Right cardiac atrium (tissue), 5 donors: Measurements from ENCODE around the gene AHCYL1. TPM values are rescaled to one million over a fixed set of nuclear protein-coding genes. Genes with fewer than 3 reads are reported as not detected.

ENCODE experiments used
- ATAC-seq, 2 donors: fragments of 200-7000 bp; cut with Tn5 transposase; one replicate each; pipeline versions ENCODE4 v1.8.0 to v1.9.1; 2020; ENCODE audit warnings: moderate library complexity in 2 of 2, mild to moderate bottlenecking in 1 of 2
- DNase-seq, 3 donors: peaks; one replicate each; pipeline ENCODE4 v3.0.0-alpha.2; 2020
- H3K27ac ChIP-seq: one replicate; pipeline ENCODE4 v1.5.1; 2013; ENCODE audit warnings: mild to moderate bottlenecking, low read length, control low read depth, moderate library complexity
- H3K27me3 ChIP-seq: one replicate; pipeline ENCODE4 v1.6.1; 2013; ENCODE audit not compliant: control insufficient read depth, insufficient read depth
- H3K4me1 ChIP-seq: one replicate; pipeline ENCODE4 v1.6.1; 2013; ENCODE audit warnings: low read length; ENCODE audit not compliant: control insufficient read depth, insufficient read depth
- H3K4me3 ChIP-seq: one replicate; pipeline ENCODE4 v1.5.1; 2013; ENCODE audit warnings: low read length, control low read depth
- H3K9me3 ChIP-seq: one replicate; pipeline ENCODE4 v1.6.1; 2013; ENCODE audit warnings: low read length; ENCODE audit not compliant: control insufficient read depth
- WGBS: extraction: QIAGEN DNeasy Blood & Tissue Kit; methylation state at CpG from one replicate; pipeline ENCODE4 v1.1.7; 2013; 5-methylcytosine and 5-hydroxymethylcytosine counted together
- intact Hi-C, 4 donors: fragments of 100-400 bp; cut with DNase I; formaldehyde crosslinking; loops; one replicate each; pipeline versions ENCODE4 v1.11.0 to v1.14.0; 2022 to 2023
- polyA plus RNA-seq: library from polyadenylated mRNA; stranded (reverse); fragments of 200-250 nt; gene quantifications from one replicate; pipeline ENCODE4 v1.2.3, GENCODE V29; 2013
- total RNA-seq, 4 donors: library from RNA; stranded (reverse); fragmentation: NEBNext Ultra II Directional; extraction: Animal tissue kit (Norgen Biotek cat#: 25700); gene quantifications; one replicate each; pipeline ENCODE4 v1.2.1, GENCODE V29; 2021
- donor health status: healthy with polysubstance abuse.
- donor health status: DM: no; HTN: yes; CAD: no.
- donor health status: DM: no; HTN: no; CAD: no.
- donor health status: DM: no; HTN: yes; CAD: no; lungs with severe emphysema.
- donor health status: DM: yes; HTN: yes; CAD: no.

Gene AHCYL1
- total and polyA plus RNA-seq, 5 donors = 27.7 to 49.6 (median 40.7) TPM

DNA sequence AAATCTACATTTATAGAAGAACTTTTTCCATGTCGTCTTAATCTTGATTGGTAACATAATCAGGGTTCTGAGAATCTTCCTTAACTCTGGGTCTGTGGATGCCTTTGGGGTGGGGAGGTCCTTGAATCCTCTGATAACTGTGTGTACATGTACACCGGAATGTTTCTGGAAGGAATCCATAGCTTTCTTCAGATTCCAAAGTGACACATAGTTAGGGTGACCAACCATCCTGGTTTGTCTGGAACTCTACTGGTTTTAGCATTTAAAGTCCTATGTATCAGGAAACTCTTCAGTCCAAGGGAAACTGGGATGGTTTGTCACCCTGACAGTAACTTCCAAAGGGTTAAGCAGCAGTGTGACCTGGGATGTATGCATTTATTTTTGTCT lies 66.7 kb downstream of the AHCYL1 start:
- DNase-seq (no peak), ATAC-seq (no peak)
- Histone ChIP-seq H3K4me3 (no peak overlapping the region), H3K27ac (no peak overlapping the region), H3K27me3 (no peaks in the 10 kb centered on the region), H3K9me3 (no peaks in the 10 kb centered on the region), H3K4me1 (peaks cover 5% of the 10 kb centered on the region)
- 58% methylated on average over 2 of the region's 2 CpGs for WGBS
- intact Hi-C loops = loop anchor here (5.0 to 10.0 kb wide), 2 partner anchors 54 to 56 kb away; no protein-coding TSS in a partner anchor

DNA sequence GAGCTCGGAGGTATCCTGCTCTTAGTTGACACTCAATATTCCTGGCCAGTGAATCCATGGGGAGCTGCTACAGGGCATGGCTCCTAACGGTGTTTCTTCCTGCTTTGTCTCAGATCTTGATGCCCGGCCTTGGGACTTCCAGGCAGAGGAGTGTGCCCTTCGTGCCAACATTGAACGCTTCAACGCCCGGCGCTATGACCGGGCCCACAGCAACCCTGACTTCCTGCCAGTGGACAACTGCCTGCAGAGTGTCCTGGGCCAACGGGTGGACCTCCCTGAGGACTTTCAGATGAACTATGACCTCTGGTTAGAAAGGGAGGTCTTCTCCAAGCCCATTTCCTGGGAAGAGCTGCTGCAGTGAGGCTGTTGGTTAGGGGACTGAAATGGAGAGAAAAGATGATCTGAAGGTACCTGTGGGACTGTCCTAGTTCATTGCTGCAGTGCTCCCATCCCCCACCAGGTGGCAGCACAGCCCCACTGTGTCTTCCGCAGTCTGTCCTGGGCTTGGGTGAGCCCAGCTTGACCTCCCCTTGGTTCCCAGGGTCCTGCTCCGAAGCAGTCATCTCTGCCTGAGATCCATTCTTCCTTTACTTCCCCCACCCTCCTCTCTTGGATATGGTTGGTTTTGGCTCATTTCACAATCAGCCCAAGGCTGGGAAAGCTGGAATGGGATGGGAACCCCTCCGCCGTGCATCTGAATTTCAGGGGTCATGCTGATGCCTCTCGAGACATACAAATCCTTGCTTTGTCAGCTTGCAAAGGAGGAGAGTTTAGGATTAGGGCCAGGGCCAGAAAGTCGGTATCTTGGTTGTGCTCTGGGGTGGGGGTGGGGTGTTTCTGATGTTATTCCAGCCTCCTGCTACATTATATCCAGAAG lies 69.2 kb downstream of the AHCYL1 start:
- Histone ChIP-seq H3K27ac (no peak overlapping the region), H3K9me3 (no peaks in the 10 kb centered on the region), H3K4me1 (peaks cover 5% of the 10 kb centered on the region), H3K27me3 (no peaks in the 10 kb centered on the region), H3K4me3 (no peak overlapping the region)
- WGBS = 57% methylated on average over 16 of the region's 16 CpGs
- intact Hi-C loops = loop anchor here (5.0 to 10.0 kb wide), 2 partner anchors 51 to 54 kb away; no protein-coding TSS in a partner anchor
- DNase-seq (peak; percentile 70 to 89 (median 87)), ATAC-seq (peak; percentile 57 to 70)

- intact Hi-C loops = loop anchor here in 1 of 4 donors (10.0 kb wide), 1 partner anchor 49 kb away; no protein-coding TSS in a partner anchor
- no peak overlapping the region for H3K27ac ChIP-seq
- no peak for DNase-seq
- no peaks in the 10 kb centered on the region for H3K27me3 ChIP-seq
- no peak overlapping the region for H3K4me3 ChIP-seq
- ATAC-seq = no peak
- WGBS = 88% methylated on average over 5 of the region's 5 CpGs
- H3K4me1 ChIP-seq = no peaks in the 10 kb centered on the region
- H3K9me3 ChIP-seq = no peaks in the 10 kb centered on the region
Observed at GRCh38 chr1:110055493-110056284, 71.1 kb downstream of the AHCYL1 start.

- Histone ChIP-seq H3K4me3 (no peak overlapping the region), H3K4me1 (no peaks in the 10 kb centered on the region), H3K9me3 (no peaks in the 10 kb centered on the region), H3K27me3 (no peaks in the 10 kb centered on the region), H3K27ac (no peak overlapping the region)
- ATAC-seq = no peak
- DNase-seq = no peak
- 89% methylated on average over 4 of the region's 4 CpGs for WGBS
- intact Hi-C loops = loop anchor here in 1 of 4 donors (10.0 kb wide), 1 partner anchor 49 kb away; no protein-coding TSS in a partner anchor
Observed at GRCh38 chr1:110056285-110056683, 71.7 kb downstream of the AHCYL1 start.

DNA sequence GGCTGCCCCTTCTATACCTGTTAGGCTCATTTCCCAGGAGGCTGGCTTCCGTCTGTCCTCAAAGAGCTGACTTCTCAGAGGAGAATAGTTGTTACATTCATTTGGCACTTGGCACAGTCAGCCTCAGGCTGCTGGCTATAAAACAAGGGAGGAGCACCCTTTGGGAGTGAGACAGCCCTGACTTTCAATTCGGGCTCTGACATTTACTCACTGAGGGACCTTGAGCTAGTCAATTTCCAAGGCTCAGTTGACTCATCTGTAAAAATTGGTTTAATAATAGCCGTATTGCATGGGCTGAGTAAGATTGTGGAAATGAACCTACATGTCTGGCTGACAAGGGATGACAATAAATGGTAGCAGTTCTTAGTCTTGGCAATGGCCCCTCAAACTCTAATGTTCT lies 72.2 kb downstream of the AHCYL1 start:
- Histone ChIP-seq H3K4me3 (no peak overlapping the region), H3K4me1 (no peaks in the 10 kb centered on the region), H3K27ac (no peak overlapping the region), H3K9me3 (no peaks in the 10 kb centered on the region), H3K27me3 (no peaks in the 10 kb centered on the region)
- ATAC-seq (no peak), DNase-seq (no peak)
- intact Hi-C loops = loop anchor here in 1 of 4 donors (10.0 kb wide), 1 partner anchor 48 kb away; no protein-coding TSS in a partner anchor
- WGBS = 61% methylated on average over 3 of the region's 3 CpGs

- WGBS = 59% methylated on average over 7 of the region's 7 CpGs
- Histone ChIP-seq H3K9me3 (no peaks in the 10 kb centered on the region), H3K27ac (no peak overlapping the region), H3K27me3 (no peaks in the 10 kb centered on the region), H3K4me1 (no peaks in the 10 kb centered on the region), H3K4me3 (no peak overlapping the region)
- no peak for ATAC-seq
- intact Hi-C loops = loop anchor here in 1 of 4 donors (10.0 kb wide), 1 partner anchor 47 kb away; no protein-coding TSS in a partner anchor
- DNase-seq = no peak
Observed at GRCh38 chr1:110057963-110058518, 73.5 kb downstream of the AHCYL1 start.

DNA sequence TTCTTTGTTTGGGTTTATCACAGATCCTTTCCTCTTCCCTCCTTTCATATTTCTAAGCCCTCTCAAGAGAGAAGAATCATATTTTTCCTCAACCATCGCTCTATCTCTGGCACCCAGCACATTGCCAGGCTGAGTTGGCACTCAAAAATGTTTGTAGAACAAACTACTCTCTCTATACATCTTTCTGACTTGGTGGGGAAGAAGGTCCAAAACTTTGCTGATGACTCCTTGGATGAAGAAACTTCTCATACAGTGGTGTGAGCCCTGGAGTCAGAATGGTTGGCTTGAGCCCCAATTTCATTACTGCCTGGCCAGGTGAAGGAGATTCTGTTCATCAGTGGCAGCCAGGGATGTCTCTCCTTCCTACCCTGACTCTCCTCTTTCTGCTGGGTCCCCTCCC lies 74.0 kb downstream of the AHCYL1 start:
- 61% methylated on average over 1 of the region's 1 CpG for WGBS
- H3K27ac ChIP-seq = no peak overlapping the region
- H3K9me3 ChIP-seq = no peaks in the 10 kb centered on the region
- H3K4me3 ChIP-seq = no peak overlapping the region
- ATAC-seq (no peak), DNase-seq (no peak)
- H3K27me3 ChIP-seq = no peaks in the 10 kb centered on the region
- intact Hi-C loops = loop anchor here in 1 of 4 donors (10.0 kb wide), 1 partner anchor 46 kb away; no protein-coding TSS in a partner anchor
- H3K4me1 ChIP-seq = no peaks in the 10 kb centered on the region

DNA sequence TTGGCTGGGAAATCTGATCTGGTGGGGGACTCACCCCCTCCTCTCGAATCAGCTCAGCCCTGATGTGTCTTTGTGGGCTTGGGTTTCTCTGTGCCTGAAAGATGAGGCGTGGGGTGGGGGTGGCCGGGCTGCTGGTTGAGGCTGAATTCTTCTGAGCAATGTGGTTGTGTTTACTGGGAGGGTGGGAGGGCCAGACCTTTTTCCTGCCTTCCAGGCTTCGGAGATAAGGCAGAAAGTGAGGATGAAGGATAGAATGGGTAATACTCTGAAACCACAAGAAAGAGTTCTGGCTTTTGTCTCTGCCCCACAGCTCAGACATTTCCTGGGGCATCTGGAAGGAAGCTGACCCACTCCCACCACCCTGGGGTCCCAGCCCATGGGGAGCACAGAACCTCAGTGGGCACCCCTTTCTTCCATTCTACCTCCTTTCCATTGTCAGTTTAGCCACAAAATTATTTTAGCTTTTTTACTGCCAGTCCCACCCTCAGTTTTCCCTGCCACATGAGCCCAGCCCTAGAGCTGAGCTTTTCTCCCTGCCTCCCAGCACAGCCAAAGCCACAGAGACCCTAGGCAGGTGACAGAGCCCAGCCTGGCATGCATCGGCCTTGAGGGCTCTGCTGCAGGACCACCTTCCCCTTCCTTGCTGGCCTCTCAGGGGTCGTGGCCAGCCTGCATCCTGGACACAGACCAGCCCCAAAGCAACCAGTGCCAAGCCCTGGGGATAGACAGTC lies 74.7 kb downstream of the AHCYL1 start:
- 75% methylated on average over 6 of the region's 6 CpGs for WGBS

DNA sequence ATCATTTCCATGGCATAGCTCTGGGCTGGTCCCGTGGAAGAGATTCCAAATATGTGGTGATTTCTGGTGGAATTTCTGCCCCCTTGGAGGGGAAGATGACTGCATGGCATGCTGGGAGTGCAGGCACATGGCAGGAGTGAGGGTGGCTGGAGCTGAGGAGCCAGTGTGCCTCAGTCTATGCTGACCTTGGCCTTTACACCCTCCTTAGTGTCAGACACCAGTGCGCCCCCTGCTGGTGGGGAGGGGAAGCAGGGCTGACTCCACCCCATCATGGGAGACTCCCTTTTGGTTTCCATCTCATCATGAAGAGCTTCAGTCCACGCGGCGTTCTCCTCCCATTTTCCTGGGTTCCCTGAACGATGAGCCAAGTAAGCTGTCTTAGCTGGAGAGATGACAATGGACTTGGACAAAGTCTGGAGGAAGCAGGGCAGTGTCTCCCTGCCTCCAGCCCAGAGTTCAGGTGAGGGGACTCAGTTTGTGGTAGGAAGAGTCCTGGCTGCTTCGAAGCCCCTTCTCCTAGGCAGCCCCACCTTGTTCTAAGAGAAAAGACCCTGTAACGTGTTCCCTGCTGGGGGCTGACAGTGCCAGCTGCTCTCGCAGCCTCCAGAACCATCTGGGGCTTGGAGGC lies 75.6 kb downstream of the AHCYL1 start:
- Histone ChIP-seq H3K27me3 (no peaks in the 10 kb centered on the region), H3K4me1 (no peaks in the 10 kb centered on the region), H3K27ac (no peak overlapping the region), H3K4me3 (no peak overlapping the region), H3K9me3 (no peaks in the 10 kb centered on the region)
- WGBS = 92% methylated on average over 9 of the region's 9 CpGs
- ATAC-seq = no peak
- intact Hi-C loops = no loop called here
- peak in 2 of 3 donors; percentile 73 for DNase-seq

More for the DNA sequence above, 74.7 kb downstream of the AHCYL1 start:
- Histone ChIP-seq H3K4me3 (no peak overlapping the region), H3K9me3 (no peaks in the 10 kb centered on the region), H3K27ac (no peak overlapping the region), H3K4me1 (no peaks in the 10 kb centered on the region), H3K27me3 (no peaks in the 10 kb centered on the region)
- intact Hi-C loops = loop anchor here in 1 of 4 donors (10.0 kb wide), 1 partner anchor 46 kb away; no protein-coding TSS in a partner anchor
- no peak for ATAC-seq
- peak in 1 of 3 donors; percentile 18 for DNase-seq

GRCh38 chr1:110060662-110061060 lies 76.1 kb downstream of the AHCYL1 start:
- no peaks in the 10 kb centered on the region for H3K9me3 ChIP-seq
- intact Hi-C loops = no loop called here
- no peaks in the 10 kb centered on the region for H3K4me1 ChIP-seq
- H3K27me3 ChIP-seq = no peaks in the 10 kb centered on the region
- peak in 1 of 3 donors; percentile 22 for DNase-seq
- no peak for ATAC-seq
- no peak overlapping the region for H3K4me3 ChIP-seq
- WGBS = 96% methylated on average over 7 of the region's 7 CpGs
- H3K27ac ChIP-seq = no peak overlapping the region
